PC-3 (cell line): Measurements from ENCODE around the gene NCEH1. TPM values are rescaled to one million over a fixed set of nuclear protein-coding genes. Genes with fewer than 3 reads are reported as not detected.

ENCODE experiments used
- ATAC-seq: fragments of 200-7000 bp; cut with Tn5 transposase; 2 replicates; pipeline ENCODE4 v1.9.1; 2020; ENCODE audit warnings: mild to moderate bottlenecking, moderate library complexity
- BruUV-seq: library from RNA; stranded (reverse); fragments of 400-500 nt; replicated peaks from 2 replicates; lab custom pipeline; 2021; lab: Mats Ljungman, UMichigan
- CTCF ChIA-PET: fragments of 300-600 bp; sonication (Branson Sonifier 250); formaldehyde crosslinking; loops from one replicate; lab custom pipeline; 2022; ENCODE audit warnings: antibody characterized with exemption; lab: Charles Lee
- POLR2A ChIA-PET: fragments of 300-600 bp; sonication (Branson Sonifier 250); formaldehyde crosslinking; loops from one replicate; lab custom pipeline; 2022; ENCODE audit warnings: antibody characterized with exemption; ENCODE audit not compliant: unreplicated experiment; lab: Charles Lee
- DNase-seq: peaks from one replicate; pipeline ENCODE4 v3.0.0-alpha.2; 2015
- H2AFZ ChIP-seq: fragments of 300-600 bp; sonication (generic); 2 replicates; pipeline ENCODE4 v1.6.0; 2016; ENCODE audit warnings: antibody characterized with exemption, low read length
- H3F3A ChIP-seq: fragments of 300-600 bp; sonication (generic); one replicate; pipeline ENCODE4 v1.6.0; 2017; ENCODE audit warnings: antibody characterized with exemption, low read length, control low read depth, mild to moderate bottlenecking; ENCODE audit not compliant: unreplicated experiment
- H3K27ac ChIP-seq: fragments of 300-600 bp; sonication (generic); 2 replicates; pipeline ENCODE4 v1.5.1; 2016; ENCODE audit warnings: mild to moderate bottlenecking, low read length
- H3K27me3 ChIP-seq: fragments of 300-600 bp; sonication (generic); 2 replicates; pipeline ENCODE4 v1.6.1; 2016; ENCODE audit warnings: low read length, mixed read lengths
- H3K36me3 ChIP-seq: fragments of 300-600 bp; sonication (generic); 2 replicates; pipeline ENCODE4 v1.6.1; 2016; ENCODE audit warnings: low read depth, mixed run types, low read length, mixed read lengths
- H3K4me1 ChIP-seq: fragments of 300-600 bp; sonication (generic); 2 replicates; pipeline ENCODE4 v1.5.1; 2016; ENCODE audit warnings: low read length; ENCODE audit not compliant: insufficient read depth
- H3K4me2 ChIP-seq: fragments of 300-600 bp; sonication (generic); 2 replicates; pipeline ENCODE4 v1.6.0; 2016; ENCODE audit warnings: low read length
- H3K4me3 ChIP-seq: fragments of 300-600 bp; sonication (generic); 2 replicates; pipeline ENCODE4 v1.5.1; 2016; ENCODE audit warnings: mild to moderate bottlenecking, low read length, mixed read lengths
- H3K79me2 ChIP-seq: fragments of 300-600 bp; sonication (generic); 2 replicates; pipeline ENCODE4 v1.6.1; 2017; ENCODE audit warnings: low read length, mixed read lengths
- H3K9ac ChIP-seq: fragments of 300-600 bp; sonication (generic); 2 replicates; pipeline ENCODE4 v1.6.0; 2016; ENCODE audit warnings: mild to moderate bottlenecking, low read length
- H3K9me2 ChIP-seq: fragments of 300-600 bp; sonication (generic); replicated peaks from 2 replicates; pipeline ENCODE4 v1.6.1; 2016; ENCODE audit warnings: mixed run types, low read length, mixed read lengths
- H3K9me3 ChIP-seq: fragments of 300-600 bp; sonication (generic); 2 replicates; pipeline ENCODE4 v1.6.1; 2016; ENCODE audit warnings: low read length, mixed read lengths
- H4K20me1 ChIP-seq: fragments of 300-600 bp; sonication (generic); 2 replicates; pipeline ENCODE4 v1.6.1; 2016; ENCODE audit warnings: low read length, mixed read lengths
- EZH2 ChIP-seq: fragments of 300-600 bp; sonication (generic); IDR thresholded peaks from one replicate; pipeline ENCODE4 v1.6.1; 2017; ENCODE audit warnings: antibody characterized with exemption, mild to moderate bottlenecking, low read length; ENCODE audit not compliant: unreplicated experiment
- EZH2phosphoT487 ChIP-seq: fragments of 300-600 bp; sonication (generic); IDR thresholded peaks from 2 replicates; pipeline ENCODE4 v1.6.1; 2018; ENCODE audit warnings: mild to moderate bottlenecking, antibody characterized with exemption, low read length, borderline replicate concordance
- intact Hi-C: fragments of 100-400 bp; cut with micrococcal nuclease; formaldehyde crosslinking; loops from 2 replicates; pipeline ENCODE4 v1.9.0; 2023
- total RNA-seq: library from RNA; depleted of rRNA; stranded (reverse); fragments of >200 nt; gene quantifications from 2 replicates; pipeline ENCODE4 v1.2.3, GENCODE V29; 2014
- TF ChIP-seq, protein P1 (sequence below): fragments of 300-600 bp; sonication (generic); conservative IDR thresholded peaks from 2 replicates; pipeline ENCODE4 v1.5.1; 2017; ENCODE audit warnings: antibody characterized with exemption, low read depth, mild to moderate bottlenecking, low read length

The NCEH1 gene
- total RNA-seq, 1 experiment from 2014 or later, result 28.2 TPM

DNA sequence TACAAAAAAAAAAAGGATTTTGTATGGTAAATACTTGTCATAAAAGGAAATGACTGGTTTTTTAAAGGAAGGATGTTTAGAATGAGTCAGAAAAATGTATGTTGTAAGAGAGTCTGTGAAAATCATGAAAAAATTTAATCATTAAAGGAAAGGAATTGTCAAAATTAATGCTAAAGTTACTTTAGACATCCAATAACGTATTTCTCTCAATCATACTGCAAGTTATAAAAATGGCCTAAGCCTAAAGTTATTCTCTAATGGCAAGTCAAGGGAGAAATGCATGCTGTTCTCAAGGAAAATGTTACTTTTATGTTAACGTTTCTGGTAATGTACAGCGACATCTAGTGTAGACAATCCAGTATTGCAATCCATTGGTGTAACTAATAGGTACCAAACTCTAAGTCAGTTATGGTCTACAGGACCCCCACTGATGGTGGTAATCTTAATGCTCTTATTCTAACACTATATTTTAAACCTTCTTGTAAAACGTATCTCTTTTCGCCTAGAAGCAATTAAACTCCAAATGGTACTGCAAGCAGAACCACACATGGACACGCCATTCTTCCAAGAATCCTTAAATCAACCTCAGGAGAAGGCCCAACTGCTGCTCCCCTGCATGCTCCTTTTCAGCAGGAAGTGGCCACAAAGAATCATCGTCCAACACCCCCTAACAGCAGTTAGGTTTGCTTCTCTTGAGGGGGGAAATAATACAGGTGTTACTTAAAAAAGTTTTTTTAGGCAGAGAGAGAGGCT lies 35.2 kb downstream of the NCEH1 start:
- peak overlapping the region; percentile 19 for H3K4me2 ChIP-seq
- CTCF ChIA-PET, result no interaction called here
- H3K9me3 ChIP-seq, result no peaks in the 10 kb centered on the region
- H3K9ac ChIP-seq, result no peak overlapping the region
- POLR2A ChIA-PET, result no interaction called here
- no peak overlapping the region for H3K4me3 ChIP-seq
- peaks cover 12% of the 10 kb centered on the region for H3K36me3 ChIP-seq
- TF ChIP-seq, protein P1, sequence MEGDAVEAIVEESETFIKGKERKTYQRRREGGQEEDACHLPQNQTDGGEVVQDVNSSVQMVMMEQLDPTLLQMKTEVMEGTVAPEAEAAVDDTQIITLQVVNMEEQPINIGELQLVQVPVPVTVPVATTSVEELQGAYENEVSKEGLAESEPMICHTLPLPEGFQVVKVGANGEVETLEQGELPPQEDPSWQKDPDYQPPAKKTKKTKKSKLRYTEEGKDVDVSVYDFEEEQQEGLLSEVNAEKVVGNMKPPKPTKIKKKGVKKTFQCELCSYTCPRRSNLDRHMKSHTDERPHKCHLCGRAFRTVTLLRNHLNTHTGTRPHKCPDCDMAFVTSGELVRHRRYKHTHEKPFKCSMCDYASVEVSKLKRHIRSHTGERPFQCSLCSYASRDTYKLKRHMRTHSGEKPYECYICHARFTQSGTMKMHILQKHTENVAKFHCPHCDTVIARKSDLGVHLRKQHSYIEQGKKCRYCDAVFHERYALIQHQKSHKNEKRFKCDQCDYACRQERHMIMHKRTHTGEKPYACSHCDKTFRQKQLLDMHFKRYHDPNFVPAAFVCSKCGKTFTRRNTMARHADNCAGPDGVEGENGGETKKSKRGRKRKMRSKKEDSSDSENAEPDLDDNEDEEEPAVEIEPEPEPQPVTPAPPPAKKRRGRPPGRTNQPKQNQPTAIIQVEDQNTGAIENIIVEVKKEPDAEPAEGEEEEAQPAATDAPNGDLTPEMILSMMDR, result peak; percentile 91
- TF ChIP-seq EZH2phosphoT487, result no peak
- H3F3A ChIP-seq, result no peaks in the 10 kb centered on the region
- H2AFZ ChIP-seq, result no peak overlapping the region
- ATAC-seq (peak; percentile 23), DNase-seq (peak; percentile 88)
- 0 out of 2 replicates have a peak, but pooled peaks cover 11% of the 10 kb centered on the region for H4K20me1 ChIP-seq
- no peaks in the 10 kb centered on the region for H3K9me2 ChIP-seq
- BruUV-seq, result no TSS peak
- H3K79me2 ChIP-seq, result peaks cover 83% of the 10 kb centered on the region
- peak overlapping the region; percentile 35 for H3K27ac ChIP-seq
- H3K4me1 ChIP-seq, result peaks cover 36% of the 10 kb centered on the region
- H3K27me3 ChIP-seq, result no peaks in the 10 kb centered on the region
- intact Hi-C loops, result no loop called here

DNA sequence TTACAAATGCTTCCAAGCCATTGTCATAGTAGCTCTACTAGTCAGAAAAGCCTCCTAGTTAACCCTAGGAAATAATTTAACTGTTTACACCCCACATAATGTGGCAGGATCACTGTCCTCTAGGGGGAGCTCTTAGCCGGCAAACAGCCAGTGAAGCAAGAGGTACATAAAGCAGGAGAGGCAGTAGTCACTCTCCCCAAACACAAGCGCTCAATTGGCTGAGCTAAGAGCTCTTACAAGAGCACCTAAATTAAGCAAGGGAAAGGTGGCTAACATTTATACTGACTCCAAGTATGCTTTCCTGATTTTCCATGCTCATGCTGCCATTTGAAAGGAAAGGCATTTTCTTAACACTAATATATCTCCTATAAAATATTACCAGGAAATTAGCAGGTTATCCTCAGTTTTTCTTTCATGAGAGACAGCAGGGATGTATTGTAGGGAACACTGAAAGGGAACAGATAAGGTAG lies 37.6 kb downstream of the NCEH1 start:
- POLR2A ChIA-PET, result interaction anchor here (0.6 to 2.5 kb wide), 4 partner anchors 13 to 77 kb away, joined by 3 to 20 read pairs (median 6); partner anchors contain the start of gene ECT2
- CTCF ChIA-PET, result interaction anchor here (0.6 to 1.6 kb wide), 9 partner anchors 12 to 1352 kb away, joined by 3 to 59 read pairs (median 5); partner anchors contain the start of genes ECT2 and NCEH1
- Histone ChIP-seq H3K9ac (peak overlapping the region; percentile 1; the same call in 1 of the 2 replicates), H3K4me3 (no peak overlapping the region), H3K4me1 (peaks cover 35% of the 10 kb centered on the region), H3K36me3 (no peaks in the 10 kb centered on the region), H3K27ac (peak overlapping the region; percentile 8), H3K9me2 (no peaks in the 10 kb centered on the region), H3K9me3 (no peaks in the 10 kb centered on the region), H2AFZ (no peak overlapping the region), H4K20me1 (0 out of 2 replicates have a peak, but pooled peaks cover 11% of the 10 kb centered on the region), H3F3A (no peaks in the 10 kb centered on the region), H3K4me2 (peak overlapping the region; percentile 2; the same call in 1 of the 2 replicates), H3K27me3 (no peaks in the 10 kb centered on the region), H3K79me2 (peaks cover 80% of the 10 kb centered on the region)
- intact Hi-C loops, result loop anchor here (1.0 kb wide), 2 partner anchors 38 to 77 kb away; partner anchors contain the start of genes ECT2 and NCEH1
- TF ChIP-seq, protein P1, result peak; percentile 93
- no peak for TF ChIP-seq EZH2phosphoT487
- peak; percentile 93 for DNase-seq
- peak; percentile 84 for ATAC-seq
- BruUV-seq, result no TSS peak

DNA sequence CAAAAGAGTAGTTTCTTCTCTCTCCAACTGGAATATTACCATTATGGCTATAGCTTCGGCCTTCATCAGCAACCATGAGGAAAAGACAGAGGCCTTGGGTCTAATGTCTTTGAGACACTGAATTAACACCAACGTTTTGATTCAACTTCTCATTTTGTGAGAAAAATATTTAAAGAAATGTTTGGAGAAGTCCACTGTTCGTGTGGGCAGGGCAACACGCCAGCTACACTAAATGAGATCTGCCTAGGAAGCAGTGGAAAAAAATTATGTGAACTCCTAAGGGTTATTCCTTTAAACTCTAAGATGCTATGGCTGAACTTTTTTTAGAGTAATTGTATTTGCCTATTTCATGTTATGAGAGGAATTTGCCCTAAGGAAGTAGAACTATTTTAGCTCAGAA lies 41.8 kb downstream of the NCEH1 start:
- ATAC-seq (no peak), DNase-seq (no peak)
- Histone ChIP-seq H3K4me1 (peaks cover 14% of the 10 kb centered on the region; the same call in 1 of the 2 replicates), H3K79me2 (peaks cover 51% of the 10 kb centered on the region), H3K9me3 (no peaks in the 10 kb centered on the region), H3K4me2 (no peak overlapping the region), H3K27ac (no peak overlapping the region), H4K20me1 (peaks cover 7% of the 10 kb centered on the region; the same call in 1 of the 2 replicates), H3K9me2 (no peaks in the 10 kb centered on the region), H3K4me3 (no peak overlapping the region), H2AFZ (no peak overlapping the region), H3F3A (no peaks in the 10 kb centered on the region), H3K27me3 (no peaks in the 10 kb centered on the region), H3K36me3 (0 out of 2 replicates have a peak, but pooled peaks cover 3% of the 10 kb centered on the region), H3K9ac (no peak overlapping the region)
- ChIA-PET POLR2A (no interaction called here), CTCF (interaction anchor here (0.6 kb wide), 1 partner anchor 81 kb away, joined by 7 read pairs; no protein-coding TSS in a partner anchor)
- intact Hi-C loops, result no loop called here
- no peak for TF ChIP-seq EZH2
- TF ChIP-seq, protein P1, result no peak
- TF ChIP-seq EZH2phosphoT487, result no peak
- no TSS peak for BruUV-seq
